Activated gamma-delta T cell treated with anti-CD3 and anti-CD28 coated beads, Interleukin-2, amount 50 U/mL, for 16 hours (primary cell): Measurements from ENCODE around the gene TNK2.
A peak's percentile ranks its signal among the peaks of the same experiment; 100 is the strongest.
"Not testable (repeated sequence)": the region's sequence is repeated elsewhere in the genome, so short reads cannot be mapped to it uniquely, and the experiment has no call there.

Experiments
- DNase-seq: peaks from one replicate; pipeline ENCODE4 v3.0.0-alpha.2; 2020; ENCODE audit warnings: low read depth

TNK2 gene

GRCh38 chr3:195916991-195917390 is 8.6 kb upstream of the TNK2 start:
- no peak for DNase-seq

- DNase-seq = no peak
Measured at GRCh38 chr3:195916291-195916690, 7.9 kb upstream of the TNK2 start.

- DNase-seq = peak; percentile 95
Measured at GRCh38 chr3:195914648-195915473, 6.5 kb upstream of the TNK2 start.

GRCh38 chr3:195914146-195914545 is 5.8 kb upstream of the TNK2 start:
- not testable (repeated sequence) for DNase-seq

GRCh38 chr3:195913382-195913781 is 5.0 kb upstream of the TNK2 start:
- DNase-seq = no peak

- DNase-seq = no peak
Measured at GRCh38 chr3:195911946-195912270, 3.6 kb upstream of the TNK2 start.

GRCh38 chr3:195911041-195911945 is 2.9 kb upstream of the TNK2 start:
- no peak for DNase-seq

GRCh38 chr3:195910499-195910845 is 2.1 kb upstream of the TNK2 start:
- DNase-seq = no peak

- peak; percentile 84 for DNase-seq
Measured at GRCh38 chr3:195909644-195910498, 1.5 kb upstream of the TNK2 start.

- no peak for DNase-seq
Measured at GRCh38 chr3:195908694-195909581, 587 bp upstream of the TNK2 start.

GRCh38 chr3:195907684-195907933 is 742 bp downstream of the TNK2 start:
- no peak for DNase-seq

- DNase-seq = peak; percentile 64
Measured at GRCh38 chr3:195906865-195907683, 1.3 kb downstream of the TNK2 start.

- DNase-seq = no peak
Measured at GRCh38 chr3:195905970-195906864, 2.1 kb downstream of the TNK2 start.

GRCh38 chr3:195904368-195904767 is 4.0 kb downstream of the TNK2 start:
- DNase-seq = no peak

- DNase-seq = no peak
Measured at GRCh38 chr3:195903950-195904290, 4.4 kb downstream of the TNK2 start.

GRCh38 chr3:195902634-195903033 is 5.7 kb downstream of the TNK2 start:
- not testable (repeated sequence) for DNase-seq

- not testable (repeated sequence) for DNase-seq
Measured at GRCh38 chr3:195901836-195902585, 6.3 kb downstream of the TNK2 start.

- no peak for DNase-seq
Measured at GRCh38 chr3:195900436-195901355, 7.7 kb downstream of the TNK2 start.
